WERI-Rb-1 (cell line): ENCODE results near the gene TRAF7.

ENCODE experiments used
- DNase-seq: peaks from one replicate; pipeline ENCODE4 v3.0.0-alpha.2; 2020
- H3K27ac ChIP-seq: fragments of 250-450 bp; sonication (Bioruptor Pico); 2 replicates; pipeline ENCODE4 v1.5.1; 2020; ENCODE audit warnings: mild to moderate bottlenecking, moderate library complexity
- H3K27me3 ChIP-seq: fragments of 250-450 bp; sonication (Bioruptor Pico); 2 replicates; pipeline ENCODE4 v1.5.1; 2021; ENCODE audit warnings: mild to moderate bottlenecking, low read depth, moderate library complexity; ENCODE audit not compliant: insufficient read depth, severe bottlenecking
- H3K36me3 ChIP-seq: fragments of 250-450 bp; sonication (Bioruptor Pico); 2 replicates; pipeline ENCODE4 v1.5.1; 2020; ENCODE audit warnings: mild to moderate bottlenecking, moderate library complexity
- H3K4me3 ChIP-seq: 2 replicates; pipeline ENCODE4 v1.5.1; 2011; ENCODE audit warnings: low read depth, mild to moderate bottlenecking, control low read depth, low read length
- H3K9me3 ChIP-seq: fragments of 250-450 bp; sonication (Bioruptor Pico); 2 replicates; pipeline ENCODE4 v1.5.1; 2021; ENCODE audit warnings: mild to moderate bottlenecking, moderate library complexity; ENCODE audit not compliant: severe bottlenecking
- CTCF ChIP-seq: IDR thresholded peaks from 2 replicates; pipeline ENCODE4 v1.5.1; 2011; ENCODE audit warnings: low read depth, mild to moderate bottlenecking, control low read depth, inconsistent platforms, low read length

Gene TRAF7

GRCh38 chr16:2210386-2211365 is 55.1 kb downstream of the TRAF7 start, which contains the start of gene BRICD5:
Gene BRICD5 (minus strand): TSS chr16:2210863. CDS start chr16:2210833, 30 bp downstream.
- TF ChIP-seq CTCF = no peak
- no peaks in the 10 kb centered on the region for H3K27me3 ChIP-seq
- no peak within 1 kb of the TSS; the same call in 1 of the 2 replicates for H3K4me3 ChIP-seq
- H3K27ac ChIP-seq = peak within 1 kb of the TSS; percentile 93
- peaks cover 68% of the 10 kb centered on the region for H3K36me3 ChIP-seq
- peak; percentile 90 for DNase-seq
- H3K9me3 ChIP-seq = no peaks in the 10 kb centered on the region

- H3K4me3 ChIP-seq = no peak overlapping the region
- H3K27ac ChIP-seq = peak overlapping the region; percentile 93
- peaks cover 60% of the 10 kb centered on the region for H3K36me3 ChIP-seq
- H3K9me3 ChIP-seq = no peaks in the 10 kb centered on the region
- H3K27me3 ChIP-seq = no peaks in the 10 kb centered on the region
- no peak for DNase-seq
- no peak for TF ChIP-seq CTCF
Observed at GRCh38 chr16:2211923-2212347, 56.4 kb downstream of the TRAF7 start.

GRCh38 chr16:2212362-2213324 is 57.1 kb downstream of the TRAF7 start:
- Histone ChIP-seq H3K9me3 (no peaks in the 10 kb centered on the region), H3K36me3 (peaks cover 53% of the 10 kb centered on the region), H3K27ac (peak overlapping the region; percentile 93), H3K27me3 (no peaks in the 10 kb centered on the region), H3K4me3 (peak overlapping the region; percentile 73)
- no peak for TF ChIP-seq CTCF
- no peak for DNase-seq

- TF ChIP-seq CTCF = 0 out of 2 replicates have a peak, but pooled peaks have one; percentile 5
- Histone ChIP-seq H3K27me3 (no peaks in the 10 kb centered on the region), H3K36me3 (peaks cover 39% of the 10 kb centered on the region), H3K4me3 (peak overlapping the region; percentile 73), H3K27ac (peak overlapping the region; percentile 93), H3K9me3 (no peaks in the 10 kb centered on the region)
- DNase-seq = no peak
Observed at GRCh38 chr16:2213817-2214718, 58.5 kb downstream of the TRAF7 start.

- peak within 1 kb of the TSS; percentile 96 for H3K27ac ChIP-seq
- peaks cover 33% of the 10 kb centered on the region for H3K36me3 ChIP-seq
- TF ChIP-seq CTCF = no peak
- no peaks in the 10 kb centered on the region for H3K9me3 ChIP-seq
- H3K27me3 ChIP-seq = no peaks in the 10 kb centered on the region
- no peak for DNase-seq
- peak within 1 kb of the TSS; percentile 77 for H3K4me3 ChIP-seq
Observed at GRCh38 chr16:2214719-2214968, 59.1 kb downstream of the TRAF7 start, which contains the start of gene PGP. Gene PGP (minus strand): TSS chr16:2214840. CDS start chr16:2214777, 63 bp downstream.
